ENCODE data around the gene CRBN. TPM values are rescaled to one million over a fixed set of nuclear protein-coding genes. Genes with fewer than 3 reads are reported as not detected.

Gene CRBN
- total RNA-seq, 1 donor from 2014 or later = 245 TPM

GRCh38 chr3:3109407-3110298 lies 69.8 kb downstream of the CRBN start:
- no peak for DNase-seq

GRCh38 chr3:3107858-3108257 lies 71.6 kb downstream of the CRBN start:
- DNase-seq = no peak

GRCh38 chr3:3107181-3107580 lies 72.3 kb downstream of the CRBN start:
- no peak for DNase-seq

GRCh38 chr3:3105815-3106214 lies 73.7 kb downstream of the CRBN start:
- DNase-seq = no peak

- DNase-seq = no peak
These were observed 74.2 kb downstream of the CRBN start for GRCh38 chr3:3105246-3105645.

GRCh38 chr3:3102751-3103150 lies 76.7 kb downstream of the CRBN start:
- DNase-seq = no peak

- DNase-seq = no peak
These were observed 77.6 kb downstream of the CRBN start for GRCh38 chr3:3101660-3102458.

Other genes starting within 250 kb of the CRBN start
- gene IL5RA, start 69.3 kb downstream of the CRBN start, total RNA-seq = not detected in 2 replicates
- gene TRNT1, start 52.8 kb downstream of the CRBN start, total RNA-seq = 27.6 and 29.1 TPM in 2 replicates

All from dermis blood vessel endothelial cell (primary cell).